Heart right ventricle (tissue), 16 donors: ENCODE data around the gene TEAD1. TPM values are rescaled to one million over a fixed set of nuclear protein-coding genes. Genes with fewer than 3 reads are reported as not detected.

Source experiments
- ATAC-seq, 8 donors: fragments of 200-7000 bp; cut with Tn5 transposase; one replicate each; pipeline ENCODE4 v1.9.1; 2020; ENCODE audit warnings: mild to moderate bottlenecking in 8 of 8, moderate library complexity in 8 of 8, moderate number of reproducible peaks in 1 of 8
- DNase-seq, 2 donors: peaks; one replicate each; pipeline ENCODE4 v3.0.0-alpha.2; 2020
- H3K27ac ChIP-seq, 10 donors: fragments of 200-600 bp; sonication (generic) in 2 of 10; one replicate each; pipeline versions ENCODE4 v1.5.0 to v1.8.0; 2020 to 2022; ENCODE audit warnings: mild to moderate bottlenecking in 3 of 10
- H3K27me3 ChIP-seq, 7 donors: fragments of 200-600 bp; one replicate each; pipeline ENCODE4 v1.8.0; 2021 to 2022; ENCODE audit warnings: mild to moderate bottlenecking in 2 of 7
- H3K36me3 ChIP-seq, 9 donors: fragments of 200-600 bp; sonication (generic) in 1 of 9; one replicate each; pipeline versions ENCODE4 v1.5.0 to v1.8.0; 2020 to 2022; ENCODE audit warnings: mild to moderate bottlenecking in 2 of 9
- H3K4me1 ChIP-seq, 9 donors: fragments of 200-600 bp; sonication (generic) in 1 of 9; one replicate each; pipeline versions ENCODE4 v1.5.0 to v1.8.0; 2020 to 2022; ENCODE audit warnings: mild to moderate bottlenecking in 4 of 9
- H3K4me3 ChIP-seq, 10 donors: fragments of 200-600 bp; sonication (generic) in 2 of 10; one replicate each; pipeline versions ENCODE4 v1.5.0 to v1.8.0; 2020 to 2022; ENCODE audit warnings: mild to moderate bottlenecking in 7 of 10, moderate library complexity in 2 of 10
- H3K9me3 ChIP-seq, 11 donors: fragments of 200-600 bp in 10 of 11; sonication (generic) in 2 of 11; one replicate each; pipeline versions ENCODE4 v1.5.0 to v1.8.0; 2013 to 2022; ENCODE audit warnings: mild to moderate bottlenecking in 2 of 11, control low read depth in 1 of 11, moderate library complexity in 1 of 11
- CTCF ChIP-seq, 9 donors: fragments of 200-600 bp; sonication (generic) in 2 of 9; IDR thresholded peaks; one replicate each; pipeline versions ENCODE4 v1.5.0 to v1.8.0; 2021 to 2022; ENCODE audit warnings: antibody characterized with exemption in 9 of 9, mild to moderate bottlenecking in 5 of 9, moderate library complexity in 1 of 9
- WGBS, 2 donors: extraction: QIAGEN DNeasy Blood & Tissue Kit; methylation state at CpG; one replicate each; pipeline ENCODE4 v1.1.7; 2013; ENCODE audit warnings: inconsistent platforms in 1 of 2; 5-methylcytosine and 5-hydroxymethylcytosine counted together
- intact Hi-C, 10 donors: fragments of 100-400 bp; cut with DNase I; formaldehyde crosslinking; loops; one replicate each; pipeline versions ENCODE4 v1.11.1 to v1.14.2; 2022
- polyA plus RNA-seq, 2 donors: library from polyadenylated mRNA; stranded (reverse); fragments of 200-250 nt; gene quantifications; one replicate each; pipeline ENCODE4 v1.2.3, GENCODE V29; 2013
- total RNA-seq, 10 donors: library from RNA; stranded (reverse); fragmentation: NEBNext Ultra II Directional in 3 of 10; extraction: Animal tissue kit (Norgen Biotek cat#: 25700) in 3 of 10; gene quantifications; one replicate each; pipeline versions ENCODE4 v1.2.1 to v1.2.4, GENCODE V29; 2021 to 2023
- donor health status: Arrhythmogenic right ventricular cardiomyopathy.
- donor health status: ischemic (EF 13 %, LVEDD 7.1; RV severe dilation, severe dysfunction).
- donor health status: healthy with polysubstance abuse.
- donor health status: DM: no; HTN: yes; CAD: no.
- donor health status: DM: no; HTN: no; CAD: no.
- donor health status: ischemic (EF 25% LVEDD 6.9; RV normal size, moderate dysfunction).
- donor health status: ischemic (EF 25% LVEDD 5.7; RV mildly dilated, moderate dysfunction).
- donor health status: healthy.
- donor health status: DM: yes; HTN: yes; CAD: no.
- donor health status: Ischemic cardiomyopathy.
- donor health status: ischemic (EF 35%, LVEDD 5.7; RV mildly dilated, moderate dysfunction).
- donor health status: nonischemic (EF 11% LVEDD 7.7; RV severe dilation, severe dysfunction).
- donor health status: DM: yes; HTN: yes; CAD: no.
- donor health status: PGD.
- donor health status: ischemic (EF 29% LVEDD 5.4; RV normal size, mild dysfunction).
- donor health status: nonischemic (EF 23%, LVEDD 6.1; RV moderate dilation, normal function).

The TEAD1 gene
- total and polyA plus RNA-seq, 12 donors = 12.7 to 138 (median 116) TPM

DNA sequence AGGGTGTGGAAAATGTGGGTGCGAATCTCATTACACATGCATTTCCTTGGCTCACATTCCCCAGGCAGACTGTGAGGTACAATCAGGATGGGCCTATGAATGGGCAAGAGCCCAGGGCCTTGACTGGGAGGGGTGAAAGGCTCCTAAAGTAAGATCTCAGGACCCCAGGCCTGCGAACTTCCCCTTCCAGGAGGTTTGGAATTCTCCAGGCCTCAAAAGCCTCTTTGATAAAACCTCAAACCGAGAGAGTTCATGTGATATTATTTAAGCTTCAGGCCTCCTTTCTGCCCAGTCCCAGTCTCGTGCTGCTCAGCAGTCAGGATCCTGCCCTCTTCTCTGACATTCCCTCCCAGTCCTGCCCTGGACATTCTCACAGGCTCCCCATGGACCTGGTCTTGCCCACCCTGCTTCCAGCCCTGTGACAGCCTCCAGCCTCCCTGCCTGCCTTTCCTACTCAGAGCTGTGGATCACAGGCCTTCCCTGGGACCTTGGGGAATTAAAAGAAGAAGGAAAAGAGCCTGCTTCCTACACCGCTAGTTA, 37.3 kb upstream of the TEAD1 start:
- Histone ChIP-seq H3K27ac (no peak overlapping the region), H3K36me3 (no peaks in the 10 kb centered on the region), H3K27me3 (no peaks in the 10 kb centered on the region), H3K4me1 (peaks cover 0 to 8% (median 4%) of the 10 kb centered on the region in 9 donors), H3K4me3 (no peak overlapping the region), H3K9me3 (no peaks in the 10 kb centered on the region)
- no peak for ATAC-seq
- intact Hi-C loops = no loop called here
- no peak for TF ChIP-seq CTCF (IDR thresholded peaks at IDR 0.05)
- WGBS, 2 donors = 76 to 89% methylated on average over 5 of the region's 5 CpGs
- DNase-seq = no peak

DNA sequence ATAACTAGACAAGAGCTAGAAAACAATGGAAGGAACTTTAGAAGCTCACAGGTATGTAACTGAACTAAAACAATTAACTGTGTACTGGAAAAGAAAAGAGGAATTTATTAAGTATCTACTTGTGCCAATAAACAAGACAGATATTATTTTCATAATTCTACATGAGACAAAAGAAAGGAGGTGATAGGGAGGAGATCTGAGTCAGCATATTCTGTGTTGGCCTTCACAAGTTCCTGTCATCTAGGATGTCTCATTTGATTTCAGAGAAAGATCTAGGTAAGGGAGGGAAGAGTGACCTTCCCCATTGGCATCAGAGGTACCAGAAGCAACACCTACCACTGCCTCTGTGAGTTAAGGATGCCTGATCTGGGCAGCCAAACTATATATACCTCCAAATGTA, 34.8 kb upstream of the TEAD1 start:
- no peak for ATAC-seq
- no peak for TF ChIP-seq CTCF (IDR thresholded peaks at IDR 0.05)
- intact Hi-C loops = no loop called here
- Histone ChIP-seq H3K9me3 (no peaks in the 10 kb centered on the region), H3K4me1 (peaks cover 0 to 11% (median 7%) of the 10 kb centered on the region in 9 donors), H3K4me3 (no peak overlapping the region), H3K27ac (no peak overlapping the region), H3K27me3 (no peaks in the 10 kb centered on the region), H3K36me3 (no peaks in the 10 kb centered on the region)
- no peak for DNase-seq

- ATAC-seq = no peak
- no peaks in the 10 kb centered on the region for H3K9me3 ChIP-seq
- H3K27ac ChIP-seq = no peak overlapping the region
- intact Hi-C loops = no loop called here
- WGBS, 2 donors = 45 to 52% methylated on average over 1 of the region's 1 CpG
- TF ChIP-seq CTCF (IDR thresholded peaks at IDR 0.05) = no peak
- H3K36me3 ChIP-seq = no peaks in the 10 kb centered on the region
- DNase-seq = no peak
- H3K4me1 ChIP-seq = peaks cover 0 to 11% (median 7%) of the 10 kb centered on the region in 9 donors
- H3K27me3 ChIP-seq = no peaks in the 10 kb centered on the region
- H3K4me3 ChIP-seq = no peak overlapping the region
Measured at GRCh38 chr11:12640355-12640754, 33.9 kb upstream of the TEAD1 start.

DNA sequence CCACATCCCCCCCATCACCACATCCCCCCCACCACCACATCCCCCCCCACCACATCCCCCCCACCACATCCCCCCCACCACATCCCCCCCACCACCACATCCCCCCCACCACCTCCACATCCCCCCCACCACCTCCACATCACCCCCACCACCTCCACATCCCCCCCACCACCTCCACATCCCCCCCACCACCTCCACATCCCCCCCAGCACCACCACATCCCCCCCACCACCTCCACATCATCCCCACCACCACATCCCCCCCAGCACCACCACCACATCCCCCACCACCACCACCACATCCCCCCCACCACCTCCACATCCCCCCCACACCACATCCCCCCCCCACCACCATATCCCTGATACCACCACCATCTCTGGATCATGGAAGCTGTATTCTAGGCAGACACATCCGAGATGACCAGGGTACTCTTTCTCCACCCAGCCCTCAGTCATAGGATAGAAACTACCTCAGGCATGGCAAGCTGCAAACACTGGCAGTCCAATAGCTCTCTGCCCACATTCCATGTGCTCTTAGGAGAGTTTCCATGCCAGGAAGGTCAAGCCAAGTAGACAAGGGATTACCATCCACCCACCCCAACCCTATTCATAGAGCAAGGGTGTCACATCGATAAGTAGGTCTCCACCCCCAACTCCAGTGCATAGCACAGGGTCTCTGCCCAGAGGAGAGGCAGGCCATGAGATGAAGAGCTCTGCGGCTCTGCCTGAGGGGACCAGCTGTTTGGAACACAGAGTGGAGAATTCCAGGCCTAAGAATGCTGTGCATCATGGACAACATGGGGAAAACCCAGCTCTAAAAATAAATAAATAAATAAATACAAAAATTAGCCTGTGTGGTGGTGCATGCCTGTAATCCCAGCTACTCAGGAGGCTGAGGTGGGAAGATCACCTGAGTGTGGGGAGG, 33.0 kb upstream of the TEAD1 start:
- no peak overlapping the region for H3K27ac ChIP-seq
- H3K4me3 ChIP-seq = no peak overlapping the region
- no peaks in the 10 kb centered on the region for H3K27me3 ChIP-seq
- intact Hi-C loops = no loop called here
- H3K36me3 ChIP-seq = no peaks in the 10 kb centered on the region
- ATAC-seq = no peak
- no peak for DNase-seq
- TF ChIP-seq CTCF (IDR thresholded peaks at IDR 0.05) = no peak
- H3K9me3 ChIP-seq = no peaks in the 10 kb centered on the region
- 89 to 90% methylated on average over 3 of the region's 3 CpGs for WGBS, 2 donors
- peaks cover 0 to 11% (median 7%) of the 10 kb centered on the region in 9 donors for H3K4me1 ChIP-seq
